Measurements from ENCODE around the gene FAM241A.
"Not testable (repeated sequence)": the region's sequence is repeated elsewhere in the genome, so short reads cannot be mapped to it uniquely, and the experiment has no call there.

Gene FAM241A

GRCh38 chr4:112110059-112110425 is 35.2 kb upstream of the FAM241A start:
- Histone ChIP-seq H3K9me3 (ENCODE audit: low read length) (no peaks in the 10 kb centered on the region), H3K9ac (ENCODE audit: low read length) (no peak overlapping the region), H4K20me1 (ENCODE audit: insufficient read depth, low read length) (no peaks in the 10 kb centered on the region), H2AFZ (ENCODE audit: low read length) (no peak overlapping the region), H3K4me3 (ENCODE audit: low read depth, low read length, poor library complexity, severe bottlenecking) (no peak overlapping the region), H3K9me2 (ENCODE audit: low read depth, low read length) (no peaks in the 10 kb centered on the region), H3K4me1 (ENCODE audit: insufficient read depth, low read length, severe bottlenecking) (no peaks in the 10 kb centered on the region), H3K27ac (ENCODE audit: low read depth, low read length, poor library complexity, severe bottlenecking) (no peak overlapping the region), H3K79me2 (ENCODE audit: insufficient read depth, low read length) (no peaks in the 10 kb centered on the region), H3K27me3 (ENCODE audit: insufficient read depth, low read length) (no peaks in the 10 kb centered on the region), H3K4me2 (ENCODE audit: low read length) (no peak overlapping the region), H3K36me3 (ENCODE audit: insufficient read depth, low read length) (no peaks in the 10 kb centered on the region), H3F3A (ENCODE audit: insufficient read depth, low read length) (no peaks in the 10 kb centered on the region)
- TF ChIP-seq CTCF (IDR thresholded peaks at IDR 0.05; ENCODE audit: low read length) (no peak), EZH2 (IDR thresholded peaks at IDR 0.05; ENCODE audit: borderline replicate concordance, low read length) (no peak)

- no peak overlapping the region for H3K4me2 ChIP-seq (ENCODE audit: low read length)
- H3K36me3 ChIP-seq (ENCODE audit: insufficient read depth, low read length): no peaks in the 10 kb centered on the region
- H3K9me2 ChIP-seq (ENCODE audit: low read depth, low read length): no peaks in the 10 kb centered on the region
- H3K9me3 ChIP-seq (ENCODE audit: low read length): no peaks in the 10 kb centered on the region
- H3K27ac ChIP-seq (ENCODE audit: low read depth, low read length, poor library complexity, severe bottlenecking): no peak overlapping the region
- H3K4me3 ChIP-seq (ENCODE audit: low read depth, low read length, poor library complexity, severe bottlenecking): no peak overlapping the region
- H2AFZ ChIP-seq (ENCODE audit: low read length): no peak overlapping the region
- no peak for TF ChIP-seq CTCF (IDR thresholded peaks at IDR 0.05; ENCODE audit: low read length)
- no peak for TF ChIP-seq EZH2 (IDR thresholded peaks at IDR 0.05; ENCODE audit: borderline replicate concordance, low read length)
- H3K27me3 ChIP-seq (ENCODE audit: insufficient read depth, low read length): no peaks in the 10 kb centered on the region
- H3F3A ChIP-seq (ENCODE audit: insufficient read depth, low read length): no peaks in the 10 kb centered on the region
- H3K9ac ChIP-seq (ENCODE audit: low read length): no peak overlapping the region
- H3K4me1 ChIP-seq (ENCODE audit: insufficient read depth, low read length, severe bottlenecking): no peaks in the 10 kb centered on the region
- no peaks in the 10 kb centered on the region for H4K20me1 ChIP-seq (ENCODE audit: insufficient read depth, low read length)
- H3K79me2 ChIP-seq (ENCODE audit: insufficient read depth, low read length): no peaks in the 10 kb centered on the region
Observed at GRCh38 chr4:112111306-112111705, 33.9 kb upstream of the FAM241A start.

GRCh38 chr4:112112095-112112494 is 33.2 kb upstream of the FAM241A start:
- not testable (repeated sequence) for H3K79me2 ChIP-seq (ENCODE audit: insufficient read depth, low read length); H3K4me3 ChIP-seq (ENCODE audit: low read depth, low read length, poor library complexity, severe bottlenecking); H3K27me3 ChIP-seq (ENCODE audit: insufficient read depth, low read length); H3K9me3 ChIP-seq (ENCODE audit: low read length); H3F3A ChIP-seq (ENCODE audit: insufficient read depth, low read length); H3K36me3 ChIP-seq (ENCODE audit: insufficient read depth, low read length); H3K9ac ChIP-seq (ENCODE audit: low read length); H3K9me2 ChIP-seq (ENCODE audit: low read depth, low read length); H3K27ac ChIP-seq (ENCODE audit: low read depth, low read length, poor library complexity, severe bottlenecking); H3K4me1 ChIP-seq (ENCODE audit: insufficient read depth, low read length, severe bottlenecking); H3K4me2 ChIP-seq (ENCODE audit: low read length); H4K20me1 ChIP-seq (ENCODE audit: insufficient read depth, low read length); H2AFZ ChIP-seq (ENCODE audit: low read length)

- Histone ChIP-seq H2AFZ (ENCODE audit: low read length) (no peak overlapping the region), H3K79me2 (ENCODE audit: insufficient read depth, low read length) (no peaks in the 10 kb centered on the region), H3K4me3 (ENCODE audit: low read depth, low read length, poor library complexity, severe bottlenecking) (no peak overlapping the region), H4K20me1 (ENCODE audit: insufficient read depth, low read length) (no peaks in the 10 kb centered on the region), H3K4me2 (ENCODE audit: low read length) (no peak overlapping the region), H3K4me1 (ENCODE audit: insufficient read depth, low read length, severe bottlenecking) (no peaks in the 10 kb centered on the region), H3F3A (ENCODE audit: insufficient read depth, low read length) (no peaks in the 10 kb centered on the region), H3K27ac (ENCODE audit: low read depth, low read length, poor library complexity, severe bottlenecking) (no peak overlapping the region), H3K9me2 (ENCODE audit: low read depth, low read length) (no peaks in the 10 kb centered on the region), H3K27me3 (ENCODE audit: insufficient read depth, low read length) (no peaks in the 10 kb centered on the region), H3K36me3 (ENCODE audit: insufficient read depth, low read length) (no peaks in the 10 kb centered on the region), H3K9me3 (ENCODE audit: low read length) (no peaks in the 10 kb centered on the region), H3K9ac (ENCODE audit: low read length) (no peak overlapping the region)
- TF ChIP-seq CTCF (IDR thresholded peaks at IDR 0.05; ENCODE audit: low read length) (no peak), EZH2 (IDR thresholded peaks at IDR 0.05; ENCODE audit: borderline replicate concordance, low read length) (no peak)
Observed at GRCh38 chr4:112112590-112113170, 32.6 kb upstream of the FAM241A start.

Measured in OCI-LY1 (cell line).